Esophagus muscularis mucosa (tissue), 4 donors: Measurements from ENCODE around the gene RTP2. TPM values are rescaled to one million over a fixed set of nuclear protein-coding genes. Genes with fewer than 3 reads are reported as not detected.
A peak's percentile ranks its signal among the peaks of the same experiment; 100 is the strongest.

Experiments used
- DNase-seq: peaks from one replicate; pipeline ENCODE4 v3.0.0-alpha.2; 2017; ENCODE audit errors: extremely low spot score
- H3K27ac ChIP-seq, 4 donors: fragments of 200-600 bp; sonication (generic); replicated peaks in 1 of 4; 1 replicate in 3 of 4; 2 replicates in 1 of 4; pipeline ENCODE4 v1.5.1; 2016 to 2019; ENCODE audit warnings: mild to moderate bottlenecking in 1 of 4
- H3K27me3 ChIP-seq, 4 donors: fragments of 200-600 bp; sonication (generic); one replicate each; pipeline versions ENCODE4 v1.5.1 to v1.6.0; 2016 to 2019
- H3K36me3 ChIP-seq, 4 donors: fragments of 200-600 bp; sonication (generic); one replicate each; pipeline ENCODE4 v1.5.1; 2016 to 2019
- H3K4me1 ChIP-seq, 4 donors: fragments of 200-600 bp; sonication (generic); one replicate each; pipeline ENCODE4 v1.5.1; 2016 to 2019
- H3K4me3 ChIP-seq, 4 donors: fragments of 200-600 bp; sonication (generic); 1 replicate in 2 of 4; 2 replicates in 2 of 4; pipeline ENCODE4 v1.5.1; 2016 to 2019; ENCODE audit warnings: mild to moderate bottlenecking in 4 of 4, moderate library complexity in 1 of 4
- H3K9me3 ChIP-seq, 4 donors: fragments of 200-600 bp; sonication (generic); 1 replicate in 3 of 4; 2 replicates in 1 of 4; pipeline ENCODE4 v1.5.1; 2016 to 2019
- EP300 ChIP-seq: sonication (generic); formaldehyde crosslinking; IDR thresholded peaks from one replicate; pipeline ENCODE4 v1.6.1; 2017; ENCODE audit warnings: antibody characterized with exemption
- POLR2A ChIP-seq: fragments of 450-650 bp; IDR thresholded peaks from one replicate; pipeline ENCODE4 v1.6.1; 2017; ENCODE audit warnings: antibody characterized with exemption, moderate library complexity, mild to moderate bottlenecking, low read depth
- POLR2AphosphoS5 ChIP-seq, 2 donors: sonication (generic); formaldehyde crosslinking; IDR thresholded peaks; one replicate each; pipeline ENCODE4 v1.6.1; 2017; ENCODE audit warnings: antibody characterized with exemption in 2 of 2
- WGBS: methylation state at CpG from one replicate; pipeline ENCODE4 v1.1.5; 2018; 5-methylcytosine and 5-hydroxymethylcytosine counted together
- intact Hi-C: fragments of 100-400 bp; cut with DNase I; formaldehyde crosslinking; loops from one replicate; pipeline ENCODE4 v1.15.1; 2023
- total RNA-seq, 4 donors: library from RNA; depleted of rRNA; stranded (reverse); fragments of >200 nt; gene quantifications; one replicate each; pipeline versions ENCODE4 v1.1.0 to v1.2.1, GENCODE V29; 2016
- TF ChIP-seq, protein P1 (sequence below), 3 experiments: fragments of 200-600 bp in 2 of 3; fragments of 450-650 bp in 1 of 3; sonication (generic) in 2 of 3; IDR thresholded peaks; one replicate each; pipeline ENCODE4 v1.5.1; 2017 to 2019; ENCODE audit warnings: antibody characterized with exemption in 3 of 3, mild to moderate bottlenecking in 2 of 3, moderate library complexity in 1 of 3

The RTP2 gene
- total RNA-seq, 4 donors from 2014 or later: not detected

DNA sequence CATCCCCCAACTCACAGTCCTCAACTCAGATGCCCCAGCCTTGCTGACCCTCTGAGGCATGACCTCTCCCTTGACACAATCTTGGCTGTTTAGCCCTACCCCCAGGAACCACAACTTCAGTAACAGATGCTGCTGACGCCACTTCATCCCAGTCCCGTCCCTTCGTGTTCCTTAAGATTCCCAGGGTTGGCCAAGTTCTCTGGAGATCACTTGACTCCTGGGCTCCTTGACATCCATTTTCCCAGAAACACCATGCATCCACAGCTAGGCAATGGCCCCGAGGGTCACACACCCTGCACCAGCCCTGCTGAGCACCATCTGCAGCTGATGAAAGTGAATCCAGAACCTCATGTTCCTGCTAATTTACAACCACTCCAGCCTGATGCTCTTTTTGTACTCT, 6.9 kb downstream of the RTP2 start:
- H3K4me3 ChIP-seq: no peak overlapping the region
- no peaks in the 10 kb centered on the region for H3K36me3 ChIP-seq
- no peaks in the 10 kb centered on the region for H3K9me3 ChIP-seq
- H3K4me1 ChIP-seq: no peaks in the 10 kb centered on the region
- intact Hi-C loops: no loop called here
- H3K27me3 ChIP-seq: no peaks in the 10 kb centered on the region
- no peak for DNase-seq
- H3K27ac ChIP-seq: no peak overlapping the region
- TF ChIP-seq POLR2AphosphoS5 (IDR thresholded peaks at IDR 0.05): no peak
- no peak for TF ChIP-seq EP300
- TF ChIP-seq, protein P1, sequence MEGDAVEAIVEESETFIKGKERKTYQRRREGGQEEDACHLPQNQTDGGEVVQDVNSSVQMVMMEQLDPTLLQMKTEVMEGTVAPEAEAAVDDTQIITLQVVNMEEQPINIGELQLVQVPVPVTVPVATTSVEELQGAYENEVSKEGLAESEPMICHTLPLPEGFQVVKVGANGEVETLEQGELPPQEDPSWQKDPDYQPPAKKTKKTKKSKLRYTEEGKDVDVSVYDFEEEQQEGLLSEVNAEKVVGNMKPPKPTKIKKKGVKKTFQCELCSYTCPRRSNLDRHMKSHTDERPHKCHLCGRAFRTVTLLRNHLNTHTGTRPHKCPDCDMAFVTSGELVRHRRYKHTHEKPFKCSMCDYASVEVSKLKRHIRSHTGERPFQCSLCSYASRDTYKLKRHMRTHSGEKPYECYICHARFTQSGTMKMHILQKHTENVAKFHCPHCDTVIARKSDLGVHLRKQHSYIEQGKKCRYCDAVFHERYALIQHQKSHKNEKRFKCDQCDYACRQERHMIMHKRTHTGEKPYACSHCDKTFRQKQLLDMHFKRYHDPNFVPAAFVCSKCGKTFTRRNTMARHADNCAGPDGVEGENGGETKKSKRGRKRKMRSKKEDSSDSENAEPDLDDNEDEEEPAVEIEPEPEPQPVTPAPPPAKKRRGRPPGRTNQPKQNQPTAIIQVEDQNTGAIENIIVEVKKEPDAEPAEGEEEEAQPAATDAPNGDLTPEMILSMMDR (IDR thresholded peaks at IDR 0.05): no peak
- no peak for TF ChIP-seq POLR2A
- 58% methylated on average over 4 of the region's 4 CpGs for WGBS

DNA sequence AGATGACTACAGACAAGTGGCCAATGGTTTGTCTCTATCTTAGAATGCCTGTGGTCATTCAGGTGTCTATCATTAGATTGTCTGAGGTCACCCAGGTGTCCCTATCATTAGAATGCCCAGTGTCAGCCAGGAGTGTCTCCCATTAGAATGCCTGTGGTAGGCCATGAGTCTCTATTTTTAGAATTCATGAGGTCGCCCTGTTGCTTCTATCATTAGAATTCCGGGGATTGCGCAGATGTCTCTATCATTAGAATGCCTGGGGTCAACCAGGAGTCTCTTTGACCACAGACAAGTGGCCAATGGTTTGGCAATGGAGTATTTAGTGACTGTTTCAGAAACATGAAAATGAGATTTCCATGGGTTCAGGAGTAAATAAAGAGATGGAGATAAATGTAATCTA, 7.6 kb downstream of the RTP2 start:
- intact Hi-C loops: no loop called here
- H3K27ac ChIP-seq: no peak overlapping the region
- DNase-seq: no peak
- TF ChIP-seq, protein P1 (IDR thresholded peaks at IDR 0.05): no peak
- TF ChIP-seq POLR2A (no peak), POLR2AphosphoS5 (IDR thresholded peaks at IDR 0.05) (no peak), EP300 (no peak)
- H3K27me3 ChIP-seq: no peaks in the 10 kb centered on the region
- no peak overlapping the region for H3K4me3 ChIP-seq
- 68% methylated on average over 3 of the region's 3 CpGs for WGBS
- no peaks in the 10 kb centered on the region for H3K4me1 ChIP-seq
- H3K9me3 ChIP-seq: no peaks in the 10 kb centered on the region
- H3K36me3 ChIP-seq: no peaks in the 10 kb centered on the region

DNA sequence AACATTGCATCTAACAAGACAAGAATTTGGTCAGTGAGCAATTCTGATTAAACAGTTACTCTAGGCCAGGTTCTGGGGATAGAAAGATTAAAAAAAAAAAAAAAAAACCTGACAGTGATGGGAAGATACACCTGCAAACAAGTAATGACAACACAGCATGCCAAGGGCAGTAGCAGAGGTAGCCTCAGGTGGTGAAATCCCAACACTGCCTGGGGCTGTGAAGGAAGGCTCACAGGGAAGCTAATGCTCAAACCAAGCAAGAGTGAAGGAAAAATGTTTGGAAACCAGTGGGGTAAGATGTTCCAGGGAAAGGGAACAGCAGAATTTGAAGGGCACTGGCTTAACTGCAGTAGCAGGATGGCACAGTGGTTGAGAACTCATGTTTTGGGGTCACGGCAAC, 8.9 kb downstream of the RTP2 start:
- Histone ChIP-seq H3K9me3 (no peaks in the 10 kb centered on the region), H3K27me3 (no peaks in the 10 kb centered on the region), H3K4me3 (no peak overlapping the region), H3K36me3 (no peaks in the 10 kb centered on the region), H3K27ac (no peak overlapping the region), H3K4me1 (no peaks in the 10 kb centered on the region)
- DNase-seq: no peak
- WGBS: 93% methylated on average over 1 of the region's 1 CpG
- intact Hi-C loops: no loop called here
- no peak for TF ChIP-seq POLR2AphosphoS5 (IDR thresholded peaks at IDR 0.05)
- TF ChIP-seq POLR2A: no peak
- no peak for TF ChIP-seq EP300
- TF ChIP-seq, protein P1 (IDR thresholded peaks at IDR 0.05): no peak

DNA sequence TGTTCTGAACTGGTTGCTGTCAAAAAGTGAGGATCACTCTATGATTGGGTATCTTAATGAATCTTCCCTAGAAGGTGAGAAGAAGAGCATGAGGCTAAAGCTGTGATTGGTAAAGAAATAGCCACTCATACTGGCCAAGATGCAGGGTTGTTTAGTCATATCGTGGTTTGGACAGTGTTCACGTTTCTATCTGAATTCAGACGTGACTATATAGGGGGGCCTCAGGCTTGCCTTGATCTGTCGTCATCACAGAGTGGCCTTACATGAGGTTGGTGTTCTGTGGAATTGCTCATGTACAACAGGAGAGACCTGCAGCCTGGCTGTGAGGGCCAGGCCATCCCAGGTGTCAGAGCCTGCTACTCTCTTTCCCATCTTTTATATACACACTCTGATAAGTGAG, 12.4 kb downstream of the RTP2 start:
- Histone ChIP-seq H3K27me3 (peaks cover 0 to 8% (median 0%) of the 10 kb centered on the region in 4 donors), H3K4me3 (no peak overlapping the region), H3K4me1 (no peaks in the 10 kb centered on the region), H3K27ac (no peak overlapping the region), H3K36me3 (no peaks in the 10 kb centered on the region), H3K9me3 (peaks cover 0 to 11% (median 9%) of the 10 kb centered on the region in 4 donors)
- no peak for DNase-seq
- WGBS: 65% methylated on average over 4 of the region's 4 CpGs
- intact Hi-C loops: no loop called here
- no peak for TF ChIP-seq POLR2AphosphoS5 (IDR thresholded peaks at IDR 0.05)
- TF ChIP-seq EP300: no peak
- TF ChIP-seq POLR2A: no peak
- TF ChIP-seq, protein P1 (IDR thresholded peaks at IDR 0.05): no peak

DNA sequence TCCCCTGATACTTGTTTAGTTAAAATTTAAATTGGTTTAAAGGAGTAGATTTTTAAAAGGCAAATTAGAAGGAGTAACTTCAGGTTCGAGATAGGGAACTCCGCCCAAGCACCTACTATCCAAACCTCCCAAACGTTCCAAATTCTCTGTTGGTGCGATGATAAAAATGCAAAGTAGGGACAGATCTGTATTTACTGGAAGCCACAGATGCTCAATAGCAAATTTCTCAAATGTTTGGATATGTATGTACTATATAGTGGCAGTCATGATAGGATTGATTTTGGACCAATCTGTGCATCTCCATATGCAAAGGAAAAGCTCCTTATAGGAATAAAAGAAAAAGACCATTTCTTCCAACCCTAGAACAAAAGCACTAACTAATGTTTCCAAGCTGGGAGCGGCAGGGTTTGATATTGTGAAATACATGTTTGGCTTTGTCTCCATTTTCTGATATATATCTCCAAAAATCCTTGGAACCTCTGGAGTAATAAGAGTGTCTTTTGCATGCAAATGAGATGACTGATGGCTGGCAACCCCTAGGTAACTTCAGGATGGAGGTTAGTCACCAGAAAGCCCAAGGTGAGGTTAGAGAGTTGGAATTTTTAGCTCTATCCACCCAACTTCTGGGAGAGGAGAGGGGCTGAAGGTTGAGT, 15.6 kb downstream of the RTP2 start:
- no peaks in the 10 kb centered on the region for H3K36me3 ChIP-seq
- intact Hi-C loops: no loop called here

More for the DNA sequence above, 15.6 kb downstream of the RTP2 start:
- 94% methylated on average over 5 of the region's 5 CpGs for WGBS
- Histone ChIP-seq H3K27me3 (peaks cover 0 to 8% (median 0%) of the 10 kb centered on the region in 4 donors), H3K9me3 (peaks cover 0 to 12% (median 11%) of the 10 kb centered on the region in 4 donors), H3K27ac (no peak overlapping the region), H3K4me1 (no peaks in the 10 kb centered on the region), H3K4me3 (no peak overlapping the region)
- DNase-seq: peak; percentile 4
- TF ChIP-seq, protein P1 (IDR thresholded peaks at IDR 0.05): no peak
- TF ChIP-seq POLR2A: no peak
- TF ChIP-seq EP300: no peak
- TF ChIP-seq POLR2AphosphoS5 (IDR thresholded peaks at IDR 0.05): no peak
